ENCODE results near the gene DIO1. TPM values are rescaled to one million over a fixed set of nuclear protein-coding genes. Genes with fewer than 3 reads are reported as not detected.

Gene DIO1
- total RNA-seq, 2 donors from 2014 or later, result 0.23 TPM; not detected in 1

DNA sequence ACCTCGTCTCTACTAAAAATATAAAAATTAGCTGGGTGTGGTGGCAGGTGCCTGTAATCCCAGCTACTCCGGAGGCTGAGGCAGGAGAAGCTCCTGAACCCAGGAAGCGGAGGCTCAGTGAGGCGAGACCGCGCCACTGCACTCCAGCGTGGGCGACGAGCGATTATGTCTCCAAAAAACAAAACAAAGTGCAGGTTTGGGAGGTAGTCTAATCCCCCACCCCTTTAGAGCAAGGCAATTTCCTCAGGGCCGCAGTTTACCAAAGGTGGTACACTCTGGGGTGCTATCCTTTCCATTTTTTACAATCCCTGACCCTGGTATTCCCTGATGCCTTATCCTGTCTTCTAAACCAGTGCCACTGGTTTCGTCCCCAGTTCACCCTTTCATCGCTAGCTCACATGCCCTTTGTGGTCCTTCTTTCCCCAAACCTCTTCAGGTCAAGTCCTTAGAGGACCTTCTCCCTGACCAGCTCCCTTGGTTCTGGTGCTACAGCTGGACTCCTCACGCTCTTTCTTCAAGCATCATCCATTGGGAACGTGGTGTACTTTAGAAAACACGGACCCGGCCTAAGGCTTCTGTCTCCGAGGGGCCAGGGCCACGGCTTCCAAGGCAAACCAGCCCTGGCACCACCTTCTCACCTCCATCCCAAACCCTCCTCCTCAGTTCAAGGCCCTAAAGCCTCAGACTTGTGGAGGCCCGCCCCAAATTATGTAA, 50.6 kb downstream of the DIO1 start:
- DNase-seq (ENCODE audit: low spot score), result no peak
- TF ChIP-seq POLR2A (IDR thresholded peaks at IDR 0.05) (no peak), POLR2AphosphoS5 (IDR thresholded peaks at IDR 0.05) (no peak)
- TF ChIP-seq, protein P1, sequence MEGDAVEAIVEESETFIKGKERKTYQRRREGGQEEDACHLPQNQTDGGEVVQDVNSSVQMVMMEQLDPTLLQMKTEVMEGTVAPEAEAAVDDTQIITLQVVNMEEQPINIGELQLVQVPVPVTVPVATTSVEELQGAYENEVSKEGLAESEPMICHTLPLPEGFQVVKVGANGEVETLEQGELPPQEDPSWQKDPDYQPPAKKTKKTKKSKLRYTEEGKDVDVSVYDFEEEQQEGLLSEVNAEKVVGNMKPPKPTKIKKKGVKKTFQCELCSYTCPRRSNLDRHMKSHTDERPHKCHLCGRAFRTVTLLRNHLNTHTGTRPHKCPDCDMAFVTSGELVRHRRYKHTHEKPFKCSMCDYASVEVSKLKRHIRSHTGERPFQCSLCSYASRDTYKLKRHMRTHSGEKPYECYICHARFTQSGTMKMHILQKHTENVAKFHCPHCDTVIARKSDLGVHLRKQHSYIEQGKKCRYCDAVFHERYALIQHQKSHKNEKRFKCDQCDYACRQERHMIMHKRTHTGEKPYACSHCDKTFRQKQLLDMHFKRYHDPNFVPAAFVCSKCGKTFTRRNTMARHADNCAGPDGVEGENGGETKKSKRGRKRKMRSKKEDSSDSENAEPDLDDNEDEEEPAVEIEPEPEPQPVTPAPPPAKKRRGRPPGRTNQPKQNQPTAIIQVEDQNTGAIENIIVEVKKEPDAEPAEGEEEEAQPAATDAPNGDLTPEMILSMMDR (IDR thresholded peaks at IDR 0.05), result no peak
- WGBS, result 52% methylated on average over 20 of the region's 20 CpGs
- no peaks in the 10 kb centered on the region for H3K36me3 ChIP-seq
- peak overlapping the region; percentile 74 to 76 for H3K4me3 ChIP-seq
- H3K27ac ChIP-seq, result peak overlapping the region; percentile 88 to 94
- no peaks in the 10 kb centered on the region for H3K27me3 ChIP-seq (replicated peaks; ENCODE audit: insufficient read depth)
- no peaks in the 10 kb centered on the region for H3K9me3 ChIP-seq
- peaks cover 4% of the 10 kb centered on the region for H3K4me1 ChIP-seq (replicated peaks)
- intact Hi-C loops (cut with DNase I), result no loop called here

DNA sequence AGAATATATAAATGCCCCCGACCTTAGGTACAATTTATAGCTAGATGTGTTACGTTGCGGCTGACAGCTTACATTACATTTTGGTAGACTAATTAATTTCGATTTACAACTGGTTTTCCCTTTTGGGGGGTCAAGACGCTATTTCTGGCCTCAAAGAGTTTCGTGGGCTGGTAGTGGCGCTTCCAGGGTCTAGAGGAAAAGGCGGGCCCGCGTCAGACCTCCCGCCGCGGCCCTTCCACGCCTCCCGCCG, 51.1 kb downstream of the DIO1 start:
- WGBS, result 0% methylated on average over 16 of the region's 16 CpGs
- Histone ChIP-seq H3K4me1 (replicated peaks) (peaks cover 4% of the 10 kb centered on the region), H3K9me3 (no peaks in the 10 kb centered on the region), H3K36me3 (no peaks in the 10 kb centered on the region), H3K27ac (peak overlapping the region; percentile 88 to 94), H3K4me3 (peak overlapping the region; percentile 74 to 76), H3K27me3 (replicated peaks; ENCODE audit: insufficient read depth) (no peaks in the 10 kb centered on the region)
- TF ChIP-seq, protein P1 (IDR thresholded peaks at IDR 0.05), result no peak
- TF ChIP-seq POLR2AphosphoS5 (IDR thresholded peaks at IDR 0.05), result no peak
- TF ChIP-seq POLR2A (IDR thresholded peaks at IDR 0.05), result no peak
- intact Hi-C loops (cut with DNase I), result no loop called here
- no peak for DNase-seq (ENCODE audit: low spot score)

DNA sequence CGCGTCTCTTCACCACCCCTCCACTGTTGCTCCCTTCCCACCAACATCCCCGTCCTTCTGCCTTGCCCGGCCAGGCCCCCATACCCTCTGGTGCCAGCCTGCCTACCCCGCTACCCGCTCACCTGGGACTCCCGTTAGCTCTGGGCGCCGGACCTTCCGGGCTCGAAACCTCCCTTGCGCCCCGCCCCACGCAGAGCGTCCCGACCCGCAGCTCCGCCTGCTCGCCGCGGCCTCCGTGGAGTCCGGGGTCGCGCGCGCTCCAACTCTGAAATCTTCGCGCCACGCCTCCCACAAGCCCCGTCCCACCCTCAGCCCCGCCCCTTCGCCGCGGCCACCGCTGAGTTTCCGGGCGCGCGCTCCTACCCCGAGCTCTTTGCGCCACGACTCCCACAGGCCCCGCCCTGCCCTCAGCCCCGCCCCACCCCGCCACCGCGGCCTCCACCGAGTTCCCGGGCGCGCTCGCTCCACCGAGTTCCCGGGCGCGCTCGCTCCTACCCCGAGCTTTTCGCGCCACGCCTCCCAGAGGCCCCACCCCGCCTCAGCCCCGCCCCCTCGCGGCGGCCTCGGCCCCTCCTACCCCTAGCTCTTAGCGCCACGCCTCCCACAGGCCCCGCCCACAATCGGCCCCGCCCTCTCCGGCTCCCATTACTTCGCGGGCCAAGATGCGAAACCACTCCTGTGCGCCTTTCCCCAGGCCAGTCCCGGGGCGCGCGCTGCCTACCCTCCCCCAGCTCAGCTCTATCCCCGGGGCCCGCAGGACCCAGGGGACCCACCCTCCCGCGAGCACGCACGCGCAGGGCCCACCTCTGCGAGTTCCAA, 51.7 kb downstream of the DIO1 start, which contains the start of gene IFT25:
Gene IFT25, minus strand, starts transcription at position 267 of the 819 bp plus-strand sequence. CDS start 5,617 bp downstream, outside the sequence.
- H3K4me1 ChIP-seq (replicated peaks), result peaks cover 4% of the 10 kb centered on the region
- intact Hi-C loops (cut with DNase I), result loop anchor here (2.0 kb wide), 2 partner anchors 57 to 107 kb away; partner anchors contain the start of genes TCEANC2, TMEM59 and YIPF1
- no peaks in the 10 kb centered on the region for H3K27me3 ChIP-seq (replicated peaks; ENCODE audit: insufficient read depth)
- no peaks in the 10 kb centered on the region for H3K36me3 ChIP-seq
- WGBS, result under 1% methylated on average over 89 of the region's 90 CpGs
- TF ChIP-seq POLR2AphosphoS5 (IDR thresholded peaks at IDR 0.05) (peak; percentile 78), POLR2A (IDR thresholded peaks at IDR 0.05) (peak; percentile 92)
- TF ChIP-seq, protein P1 (IDR thresholded peaks at IDR 0.05), result peak in 1 of 4 experiments; percentile 23
- H3K9me3 ChIP-seq, result no peaks in the 10 kb centered on the region
- peak within 1 kb of the TSS; percentile 74 to 76 for H3K4me3 ChIP-seq
- H3K27ac ChIP-seq, result peak within 1 kb of the TSS; percentile 88 to 94
- DNase-seq (ENCODE audit: low spot score), result peak; percentile 97

DNA sequence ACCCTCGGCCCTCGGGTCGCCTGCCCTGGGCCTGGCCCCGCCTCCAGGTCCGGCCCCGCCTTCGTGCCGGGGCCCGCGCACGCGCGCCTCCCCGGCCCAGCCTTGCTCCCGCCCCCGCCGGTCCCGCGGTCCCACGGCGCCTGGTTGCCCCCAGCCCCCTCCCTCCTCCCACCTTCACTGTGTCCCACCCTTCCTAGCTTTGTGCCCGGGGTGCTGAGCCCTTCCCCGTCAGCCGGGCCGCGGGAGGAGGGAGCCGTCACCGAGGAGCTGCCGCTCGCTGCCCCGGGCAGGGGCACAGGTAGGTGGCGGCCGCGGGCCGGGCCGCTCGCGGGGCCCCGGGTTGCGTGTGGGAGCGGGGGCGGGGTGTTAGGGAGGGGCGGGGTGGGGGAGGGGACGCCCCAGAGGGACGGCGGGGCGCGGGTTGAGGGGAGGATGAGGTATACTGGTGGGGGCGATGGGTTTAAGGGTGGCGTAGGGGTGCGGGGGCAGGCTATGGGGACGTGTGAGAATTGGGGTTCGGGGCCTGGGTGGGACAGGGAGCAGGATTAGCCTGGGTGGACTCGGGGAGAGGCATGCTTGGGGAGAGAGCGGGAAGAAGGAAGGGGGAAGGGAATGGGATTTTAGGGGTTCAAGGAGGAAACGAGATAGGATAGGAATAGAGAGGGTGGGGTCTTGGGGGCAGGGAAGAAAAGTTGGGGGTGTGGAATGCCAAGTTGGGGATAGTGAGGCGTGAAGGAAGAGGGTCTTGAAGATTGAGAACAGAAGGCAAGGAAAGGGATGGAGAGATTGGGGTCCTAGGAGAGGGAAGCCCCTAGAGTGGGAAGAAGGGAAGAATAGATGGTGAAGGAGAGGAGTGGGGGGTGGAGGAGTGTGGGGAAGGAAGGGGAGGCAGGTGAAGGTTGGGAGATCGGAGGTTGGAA, 52.5 kb downstream of the DIO1 start, which contains the start of gene LRRC42:
Gene LRRC42, plus strand, starts transcription at position 99 of the 920 bp plus-strand sequence. CDS start 5,650 bp downstream, outside the sequence.
- Histone ChIP-seq H3K36me3 (no peaks in the 10 kb centered on the region), H3K9me3 (no peaks in the 10 kb centered on the region), H3K27ac (peak within 1 kb of the TSS; percentile 88 to 94), H3K27me3 (replicated peaks; ENCODE audit: insufficient read depth) (no peaks in the 10 kb centered on the region), H3K4me1 (replicated peaks) (peaks cover 4% of the 10 kb centered on the region), H3K4me3 (peak within 1 kb of the TSS; percentile 74 to 76)
- WGBS, result under 1% methylated on average over 58 of the region's 58 CpGs
- intact Hi-C loops (cut with DNase I), result loop anchor here (2.0 kb wide), 2 partner anchors 58 to 106 kb away; partner anchors contain the start of genes TCEANC2, TMEM59 and YIPF1
- TF ChIP-seq POLR2AphosphoS5 (IDR thresholded peaks at IDR 0.05) (no peak), POLR2A (IDR thresholded peaks at IDR 0.05) (peak; percentile 52)
- TF ChIP-seq, protein P1 (IDR thresholded peaks at IDR 0.05), result peak in 3 of 4 experiments; percentile 21 to 50 (median 39)
- no peak for DNase-seq (ENCODE audit: low spot score)
